Ectodermal cell (in vitro differentiated cells): ENCODE results near the gene ST6GAL1.

ENCODE experiments used
- H3K27ac ChIP-seq: 2 replicates; pipeline ENCODE4 v1.7.0; 2013; ENCODE audit warnings: mild to moderate bottlenecking, low read depth, low read length; ENCODE audit not compliant: insufficient read depth, poor library complexity, severe bottlenecking
- H3K27me3 ChIP-seq: 2 replicates; pipeline ENCODE4 v1.7.0; 2013; ENCODE audit warnings: mild to moderate bottlenecking, low read length; ENCODE audit not compliant: insufficient read depth, control insufficient read depth, poor library complexity, severe bottlenecking
- H3K36me3 ChIP-seq: one replicate; pipeline ENCODE4 v1.7.0; 2013; ENCODE audit warnings: low read length; ENCODE audit not compliant: control insufficient read depth, insufficient read depth
- H3K4me1 ChIP-seq: one replicate; pipeline ENCODE4 v1.7.0; 2013; ENCODE audit warnings: low read length; ENCODE audit not compliant: control insufficient read depth, insufficient read depth
- H3K4me3 ChIP-seq: 2 replicates; pipeline ENCODE4 v1.7.0; 2013; ENCODE audit warnings: low read depth, low read length, control low read depth; ENCODE audit not compliant: insufficient read depth
- H3K9me3 ChIP-seq: 2 replicates; pipeline ENCODE4 v1.7.0; 2013; ENCODE audit warnings: mild to moderate bottlenecking, low read length, moderate library complexity; ENCODE audit not compliant: control insufficient read depth
- WGBS, 2 experiments: methylation state at CpG; one replicate each; pipeline ENCODE4 v1.1.7; 2013; ENCODE audit warnings: missing lambda C conversion rate in 2 of 2; 5-methylcytosine and 5-hydroxymethylcytosine counted together

The ST6GAL1 gene

DNA sequence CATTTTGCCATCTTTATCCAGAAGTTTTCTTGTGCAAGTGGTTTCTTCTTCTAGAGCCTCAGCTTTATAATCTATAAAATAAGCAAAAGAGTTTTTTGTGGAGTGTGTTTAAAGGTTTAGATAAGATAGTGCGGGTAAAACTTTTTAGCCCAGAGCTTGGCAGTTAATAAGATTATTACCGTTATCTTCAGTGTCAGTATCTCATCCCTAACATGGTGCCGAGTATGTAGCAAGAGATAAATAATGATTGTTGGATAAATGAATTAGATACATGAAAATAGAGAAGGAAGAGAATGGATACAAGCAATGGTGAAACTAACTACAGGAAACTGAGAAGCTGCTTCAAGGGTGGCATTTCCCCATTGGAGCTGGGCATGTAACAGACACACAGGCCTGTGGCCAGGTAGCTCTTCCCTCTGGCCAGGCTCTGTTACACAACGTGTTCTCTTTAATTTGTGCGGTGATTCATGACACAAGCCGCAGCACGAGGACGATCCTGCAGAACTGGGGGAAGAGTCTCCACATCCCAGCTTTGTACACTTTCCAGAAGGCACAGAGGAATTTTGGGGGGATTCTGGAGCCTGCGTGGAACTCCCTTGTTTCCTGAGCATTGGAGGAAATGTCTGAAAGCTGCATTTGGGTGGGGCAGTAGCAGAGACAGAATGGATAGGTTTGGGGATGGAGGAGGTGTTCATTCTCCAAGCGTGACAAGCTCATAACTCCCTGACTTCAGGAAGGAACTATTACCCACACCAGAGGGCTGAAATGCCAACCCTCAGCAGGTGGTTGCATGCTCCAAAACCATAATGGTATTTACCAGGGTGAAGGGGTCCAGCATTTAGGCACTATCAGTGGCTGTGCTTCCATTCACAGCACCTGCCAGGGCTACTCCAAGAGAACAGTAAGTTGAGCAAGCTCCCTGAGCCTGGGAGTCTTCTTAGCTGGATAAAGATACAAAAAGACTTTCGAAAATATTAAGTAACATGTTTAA, 14.2 kb upstream of the ST6GAL1 start:
- no peaks in the 10 kb centered on the region for H3K27me3 ChIP-seq
- 74 to 75% methylated on average over 8 to 10 of the region's 11 CpGs for WGBS, 2 experiments
- no peak overlapping the region for H3K4me3 ChIP-seq
- no peaks in the 10 kb centered on the region for H3K9me3 ChIP-seq
- H3K4me1 ChIP-seq, result no peaks in the 10 kb centered on the region
- H3K36me3 ChIP-seq, result no peaks in the 10 kb centered on the region
- no peak overlapping the region for H3K27ac ChIP-seq

GRCh38 chr3:186917512-186918312, 12.6 kb upstream of the ST6GAL1 start:
- Histone ChIP-seq H3K36me3 (no peaks in the 10 kb centered on the region), H3K27ac (no peak overlapping the region)
- 79 to 85% methylated on average over 4 of the region's 4 CpGs for WGBS, 2 experiments

GRCh38 chr3:186920301-186920700, 10.0 kb upstream of the ST6GAL1 start:
- Histone ChIP-seq H3K9me3 (no peaks in the 10 kb centered on the region), H3K4me1 (no peaks in the 10 kb centered on the region), H3K36me3 (no peaks in the 10 kb centered on the region), H3K27me3 (no peaks in the 10 kb centered on the region), H3K27ac (no peak overlapping the region), H3K4me3 (no peak overlapping the region)
- 92 to 94% methylated on average over 4 of the region's 4 CpGs for WGBS, 2 experiments

More at GRCh38 chr3:186917512-186918312, 12.6 kb upstream of the ST6GAL1 start:
- Histone ChIP-seq H3K4me1 (no peaks in the 10 kb centered on the region), H3K4me3 (no peak overlapping the region), H3K27me3 (no peaks in the 10 kb centered on the region), H3K9me3 (no peaks in the 10 kb centered on the region)

GRCh38 chr3:186920796-186921195, 9.5 kb upstream of the ST6GAL1 start:
- no peak overlapping the region for H3K4me3 ChIP-seq
- no peaks in the 10 kb centered on the region for H3K9me3 ChIP-seq
- H3K36me3 ChIP-seq, result no peaks in the 10 kb centered on the region
- WGBS, 2 experiments, result 100% methylated on average over 1 of the region's 1 CpG
- H3K27me3 ChIP-seq, result no peaks in the 10 kb centered on the region
- no peak overlapping the region for H3K27ac ChIP-seq
- no peaks in the 10 kb centered on the region for H3K4me1 ChIP-seq

- Histone ChIP-seq H3K4me1 (no peaks in the 10 kb centered on the region), H3K9me3 (no peaks in the 10 kb centered on the region), H3K27ac (no peak overlapping the region), H3K36me3 (no peaks in the 10 kb centered on the region), H3K4me3 (no peak overlapping the region), H3K27me3 (no peaks in the 10 kb centered on the region)
- WGBS, 2 experiments, result 92 to 97% methylated on average over 3 of the region's 3 CpGs
Observed at GRCh38 chr3:186921578-186921977, 8.7 kb upstream of the ST6GAL1 start.

DNA sequence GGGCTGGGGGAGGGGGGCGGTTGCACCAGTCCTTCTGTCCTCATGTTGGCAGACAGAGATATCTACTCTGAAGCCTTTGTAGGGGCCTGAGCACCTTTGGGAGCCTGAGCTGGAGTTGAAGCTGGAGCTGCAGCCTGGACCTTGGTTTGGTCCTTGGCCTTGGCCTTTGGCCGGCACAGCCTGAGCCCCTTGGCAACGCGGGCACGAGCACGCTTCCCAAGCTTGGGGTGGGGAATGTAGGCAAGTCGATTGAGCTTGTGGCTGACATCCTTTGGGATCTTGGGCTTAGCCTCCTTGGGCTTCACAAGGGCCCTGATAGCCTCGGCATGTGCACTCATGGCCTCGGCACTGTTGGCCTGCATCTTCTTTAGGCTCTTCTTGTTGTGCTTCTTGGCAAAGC, 8.1 kb upstream of the ST6GAL1 start:
- no peak overlapping the region for H3K27ac ChIP-seq

GRCh38 chr3:186922790-186923189, 7.5 kb upstream of the ST6GAL1 start:
- Histone ChIP-seq H3K4me3 (no peak overlapping the region), H3K9me3 (no peaks in the 10 kb centered on the region), H3K27me3 (no peaks in the 10 kb centered on the region), H3K4me1 (no peaks in the 10 kb centered on the region), H3K36me3 (no peaks in the 10 kb centered on the region), H3K27ac (no peak overlapping the region)
- 90 to 94% methylated on average over 5 of the region's 5 CpGs for WGBS, 2 experiments

More for the DNA sequence above, 8.1 kb upstream of the ST6GAL1 start:
- H3K9me3 ChIP-seq, result no peaks in the 10 kb centered on the region
- H3K27me3 ChIP-seq, result no peaks in the 10 kb centered on the region
- H3K4me1 ChIP-seq, result no peaks in the 10 kb centered on the region
- no peaks in the 10 kb centered on the region for H3K36me3 ChIP-seq
- WGBS, 2 experiments, result 95% methylated on average over 9 of the region's 9 CpGs
- no peak overlapping the region for H3K4me3 ChIP-seq

DNA sequence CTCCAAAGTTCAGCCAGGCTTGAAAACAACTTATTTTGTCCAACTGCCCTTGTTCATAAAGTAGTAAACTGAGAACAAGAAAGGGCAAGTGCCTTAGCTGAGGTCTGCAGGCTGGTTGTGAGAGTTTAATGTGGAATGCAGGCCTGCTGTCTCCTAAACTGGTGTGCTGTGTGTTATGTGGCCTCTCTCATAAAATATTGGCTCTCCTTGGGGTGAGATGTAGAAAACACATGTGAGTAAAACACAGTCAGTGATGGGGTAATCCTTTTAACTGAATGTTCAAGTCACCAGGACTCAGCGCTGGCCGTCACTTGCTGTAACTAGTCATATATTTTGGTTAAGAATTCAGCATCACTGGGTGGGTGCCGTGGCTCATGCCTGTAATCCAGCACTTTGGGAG, 7.1 kb upstream of the ST6GAL1 start:
- H3K36me3 ChIP-seq, result no peaks in the 10 kb centered on the region
- WGBS, 2 experiments, result 91 to 94% methylated on average over 3 of the region's 3 CpGs
- H3K27ac ChIP-seq, result no peak overlapping the region
- H3K4me3 ChIP-seq, result no peak overlapping the region
- no peaks in the 10 kb centered on the region for H3K4me1 ChIP-seq
- H3K9me3 ChIP-seq, result no peaks in the 10 kb centered on the region
- H3K27me3 ChIP-seq, result no peaks in the 10 kb centered on the region

DNA sequence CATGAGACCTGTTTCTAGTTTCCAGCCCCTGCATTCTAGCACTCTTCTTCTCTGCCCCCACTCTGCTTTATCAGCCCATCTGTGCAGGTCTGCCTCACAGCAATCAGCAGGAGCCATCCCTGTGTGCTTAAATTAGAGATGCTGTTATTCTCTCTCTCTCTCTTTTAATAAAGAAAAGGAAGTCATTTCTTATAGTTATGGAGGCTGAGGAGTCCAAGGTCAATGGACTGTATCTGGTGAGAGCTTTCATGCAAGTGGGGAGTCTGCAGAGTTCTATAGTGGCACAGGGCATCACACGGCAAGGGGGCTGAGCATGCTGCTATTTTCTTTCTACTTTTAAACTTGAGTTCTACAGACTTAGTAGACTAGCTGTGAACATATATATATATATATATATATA, 4.5 kb upstream of the ST6GAL1 start:
- H3K9me3 ChIP-seq, result no peaks in the 10 kb centered on the region

DNA sequence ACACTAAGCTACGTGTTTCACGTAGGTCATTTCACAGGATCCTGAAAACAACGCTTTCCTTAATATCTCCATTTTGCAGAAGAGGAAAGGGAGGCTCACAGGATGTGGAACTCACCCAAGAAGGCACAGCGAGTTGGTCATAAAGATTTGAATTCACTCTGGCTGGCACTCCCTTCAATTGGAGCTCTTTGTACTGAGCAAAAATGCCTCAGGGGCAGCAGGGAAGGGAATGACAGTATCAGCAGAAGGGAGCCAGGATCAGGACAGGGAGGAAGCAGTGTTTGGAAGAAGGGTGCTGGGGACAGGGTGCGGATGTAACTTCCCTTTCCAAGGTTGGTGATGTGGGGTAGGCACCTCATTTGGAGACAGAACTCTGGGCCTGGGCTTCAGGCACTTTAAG, 1.1 kb upstream of the ST6GAL1 start:
- H3K4me1 ChIP-seq, result peaks cover 13% of the 10 kb centered on the region
- H3K27me3 ChIP-seq, result peaks cover 3% of the 10 kb centered on the region
- no peaks in the 10 kb centered on the region for H3K9me3 ChIP-seq
- 94% methylated on average over 5 of the region's 5 CpGs for WGBS, 2 experiments
- H3K4me3 ChIP-seq, result no peak overlapping the region
- H3K27ac ChIP-seq, result no peak overlapping the region
- H3K36me3 ChIP-seq, result no peaks in the 10 kb centered on the region

More for the DNA sequence above, 4.5 kb upstream of the ST6GAL1 start:
- Histone ChIP-seq H3K27me3 (peaks cover 3% of the 10 kb centered on the region), H3K4me3 (no peak overlapping the region), H3K36me3 (no peaks in the 10 kb centered on the region), H3K27ac (no peak overlapping the region), H3K4me1 (no peaks in the 10 kb centered on the region)
- 100% methylated on average over 1 of the region's 1 CpG; no CpG with 5 or more reads in 1 of the 2 experiments for WGBS, 2 experiments
